Hypothalamus (tissue), 51 donors: Measurements from ENCODE around the gene DPP6.

Source experiments
- DNase-seq, 51 donors: peaks; one replicate each; lab custom pipeline; 2025; lab: John Stamatoyannopoulos, UW

DPP6 gene

DNA sequence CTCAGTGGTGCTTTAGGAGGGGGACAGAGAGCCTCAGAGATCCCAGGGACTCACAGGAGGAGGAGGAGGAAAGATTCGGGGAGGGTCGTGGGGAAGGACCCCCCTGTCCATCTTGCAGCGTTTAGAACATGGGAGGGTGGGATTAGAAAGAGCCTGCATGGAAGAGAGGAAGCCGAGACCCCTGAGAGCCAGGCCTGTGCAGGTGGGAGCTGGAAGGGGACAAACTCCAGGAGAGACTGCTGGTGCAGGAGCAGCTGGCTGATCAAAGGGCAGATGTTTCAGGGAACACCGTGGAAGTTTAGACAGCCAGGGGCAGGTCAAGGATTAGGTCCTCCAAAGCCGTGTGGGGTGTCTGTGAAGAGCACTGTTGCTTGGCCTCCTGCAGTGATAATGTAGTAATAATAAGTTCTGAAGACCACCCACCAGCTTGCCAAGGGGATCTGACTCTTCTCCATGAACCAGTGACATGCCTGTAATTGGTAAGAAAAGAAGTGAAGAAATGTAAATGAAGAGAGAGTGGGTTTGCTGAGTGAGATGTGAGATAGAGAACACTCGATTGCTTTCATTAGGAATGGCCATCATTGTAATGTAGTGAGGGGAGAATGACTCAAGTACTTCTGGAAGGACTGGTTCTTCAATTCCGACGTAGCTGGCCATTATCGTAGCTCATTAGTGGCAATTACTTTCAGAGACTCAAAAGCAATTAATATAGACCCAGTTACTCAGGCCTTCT lies 525.1 kb downstream of the DPP6 start:
- DNase-seq: no peak

DNA sequence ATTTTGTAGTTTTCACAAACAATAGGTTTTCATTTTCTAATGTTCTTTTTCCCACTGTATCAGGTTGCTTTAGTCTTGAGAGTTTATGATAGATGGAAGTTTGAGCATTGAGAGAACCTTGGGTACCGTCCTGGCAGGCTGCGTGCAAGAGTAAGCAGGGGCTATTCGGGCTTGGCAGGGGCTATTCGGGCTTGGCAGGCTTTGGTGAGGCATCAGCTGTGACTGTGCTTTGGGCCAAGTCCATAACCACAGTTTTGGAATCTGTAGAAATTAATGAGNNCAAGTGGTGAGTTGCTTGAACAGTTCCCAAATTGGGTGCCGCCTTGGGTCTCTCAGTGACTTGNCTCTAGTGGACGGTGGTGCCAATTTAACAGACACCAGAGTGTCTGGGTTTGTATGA lies 526.1 kb downstream of the DPP6 start:
- DNase-seq: no peak

DNA sequence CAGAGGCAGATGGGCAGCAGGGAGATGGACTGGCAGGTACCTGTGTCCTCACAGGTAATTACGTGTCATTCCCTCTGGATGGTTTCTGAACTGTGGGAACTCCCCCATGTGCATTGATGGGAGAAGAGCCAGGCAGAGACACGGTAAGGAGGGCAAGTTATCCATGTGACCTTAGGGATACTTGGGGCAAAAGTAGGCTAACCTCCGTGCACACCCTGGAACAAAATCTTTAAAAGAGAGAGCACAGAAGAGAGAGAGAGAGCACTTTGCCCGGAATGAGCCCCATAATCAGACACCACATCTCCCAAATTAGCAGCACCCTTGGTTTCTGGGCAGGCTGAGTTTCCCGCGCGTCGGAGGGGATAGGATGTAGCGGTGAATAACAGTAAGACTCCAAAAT lies 527.5 kb downstream of the DPP6 start:
- no peak for DNase-seq

DNA sequence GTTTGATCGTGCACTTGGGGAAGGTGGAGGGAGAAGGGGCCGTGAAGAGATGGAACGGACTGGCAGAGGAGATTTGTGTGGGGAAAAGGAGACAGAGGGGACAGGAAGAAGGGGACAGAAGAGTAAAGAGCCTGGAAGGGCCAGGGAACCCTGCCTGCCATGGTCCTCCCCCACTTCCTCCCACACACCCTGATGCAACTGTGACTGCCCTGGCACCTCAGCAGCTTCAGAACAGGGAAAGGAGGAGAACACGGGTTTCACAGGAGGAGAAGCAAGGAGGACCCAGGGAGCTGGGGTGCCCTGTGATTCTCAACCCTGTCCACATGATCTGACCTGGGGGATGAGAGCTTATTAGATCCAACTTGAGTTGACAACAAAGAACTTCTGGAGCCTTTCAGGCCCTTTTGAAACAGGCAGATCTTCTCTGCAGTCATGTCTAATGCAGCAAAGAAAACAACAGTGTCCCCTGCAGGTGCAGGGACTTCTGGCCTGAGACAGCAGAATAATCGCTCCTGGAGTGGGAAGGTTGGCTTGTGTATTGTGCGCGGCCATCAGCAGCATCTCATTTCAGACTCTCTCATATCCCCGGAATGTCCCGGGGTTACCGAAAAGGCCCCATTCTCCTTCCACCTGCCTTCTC lies 529.2 kb downstream of the DPP6 start:
- DNase-seq: no peak

DNA sequence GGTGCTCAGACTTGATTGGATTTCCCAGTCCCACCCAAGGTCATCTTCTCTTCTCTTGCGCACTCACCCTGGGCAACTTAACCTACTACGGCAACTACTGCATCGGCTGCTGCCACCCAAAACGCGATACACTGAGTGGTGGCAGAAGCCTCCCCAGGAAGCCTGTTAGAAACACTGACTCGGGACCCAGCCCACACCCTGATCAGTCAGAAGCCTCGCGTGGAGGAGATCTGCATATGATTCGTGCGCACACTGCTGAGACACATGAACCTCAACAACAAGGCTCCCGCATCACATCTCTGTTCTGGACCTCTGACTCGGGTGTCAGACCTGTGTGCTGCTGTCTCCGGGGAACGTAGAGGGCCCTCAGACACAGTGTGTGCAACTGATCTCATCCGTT lies 531.3 kb downstream of the DPP6 start:
- DNase-seq: no peak

DNA sequence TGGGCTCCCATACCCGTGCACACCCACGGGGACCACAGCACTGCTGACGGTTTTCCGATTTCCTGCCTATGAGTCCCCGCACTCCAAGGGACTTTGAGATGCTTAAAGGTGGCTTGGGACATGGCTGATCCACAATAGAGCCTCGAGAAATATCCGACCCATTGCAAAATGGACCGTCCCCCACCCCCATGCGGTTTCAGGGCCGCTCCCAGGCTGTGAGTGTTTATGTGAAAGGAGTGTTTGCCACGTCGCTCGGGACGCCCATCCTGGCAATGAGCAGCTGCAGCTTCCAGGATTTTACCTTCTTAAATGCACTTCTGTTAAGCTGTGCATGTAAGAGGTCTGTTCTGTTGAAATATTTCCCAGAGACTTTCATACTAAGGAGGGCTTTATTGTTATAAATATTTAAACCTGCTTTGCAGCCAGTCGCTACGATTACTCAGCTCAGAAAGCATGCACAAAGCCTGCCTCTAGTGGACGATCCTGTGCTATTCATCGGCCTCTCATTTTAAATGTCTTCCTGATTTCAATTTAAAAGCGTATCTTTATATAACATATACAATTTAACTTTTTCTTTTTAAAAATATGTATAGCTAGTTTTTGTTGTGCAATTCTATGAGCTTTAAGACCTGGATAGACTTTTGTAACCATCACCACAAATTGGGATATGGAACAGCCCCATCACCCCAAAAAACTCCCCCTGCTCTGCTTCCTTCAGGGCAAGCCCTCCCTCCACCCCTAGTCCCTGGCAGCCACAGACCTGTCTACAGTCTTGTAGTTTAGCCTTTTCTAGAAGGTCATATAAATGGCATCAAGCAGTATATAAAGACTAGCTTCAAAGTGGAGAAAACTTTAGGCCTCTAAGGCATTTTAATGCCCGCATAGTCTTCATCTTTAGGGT lies 532.4 kb downstream of the DPP6 start:
- DNase-seq: peak in 11 of 51 donors; percentile 18 to 61 (median 35)

DNA sequence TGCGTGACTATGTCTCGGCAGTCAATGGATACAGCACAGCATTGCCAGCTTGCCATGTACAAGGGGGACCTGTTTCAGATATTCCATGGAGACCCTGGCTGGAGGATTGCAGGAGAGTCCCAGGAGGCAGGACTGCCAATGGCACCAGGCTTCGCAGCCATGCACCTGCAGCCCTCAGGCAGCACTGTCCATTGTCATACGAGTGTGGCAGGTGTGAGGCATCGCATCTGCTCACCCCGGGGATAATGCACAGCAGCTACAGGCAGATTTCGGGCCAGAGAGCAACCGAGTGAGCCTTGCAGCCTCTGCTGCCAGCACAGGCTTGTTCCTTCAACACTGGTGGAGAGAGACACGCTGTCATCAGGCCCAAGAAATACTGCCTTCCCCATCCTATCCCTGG lies 535.6 kb downstream of the DPP6 start:
- DNase-seq: peak in 1 of 51 donors; percentile 30

DNA sequence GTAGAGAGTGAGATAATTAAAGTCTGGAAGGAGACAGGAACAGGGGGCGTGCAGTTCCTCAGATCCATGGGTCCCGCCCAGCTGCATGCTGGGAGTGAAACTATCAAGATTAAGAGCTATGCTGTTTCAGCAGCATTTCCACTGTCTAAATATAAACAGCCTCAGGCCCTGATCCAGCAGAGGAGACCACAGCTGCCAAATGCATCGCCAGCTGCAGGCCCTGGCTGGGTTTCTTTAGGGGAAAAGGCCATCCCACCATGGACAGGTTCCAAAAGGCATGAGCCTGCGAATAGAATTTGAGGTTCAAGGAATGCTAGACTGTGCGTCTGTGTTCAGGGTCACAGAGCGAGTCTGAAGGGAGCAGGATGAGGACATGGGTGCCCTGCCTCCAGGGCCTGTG lies 539.3 kb downstream of the DPP6 start:
- peak in 32 of 51 donors; percentile 20 to 84 (median 57) for DNase-seq

DNA sequence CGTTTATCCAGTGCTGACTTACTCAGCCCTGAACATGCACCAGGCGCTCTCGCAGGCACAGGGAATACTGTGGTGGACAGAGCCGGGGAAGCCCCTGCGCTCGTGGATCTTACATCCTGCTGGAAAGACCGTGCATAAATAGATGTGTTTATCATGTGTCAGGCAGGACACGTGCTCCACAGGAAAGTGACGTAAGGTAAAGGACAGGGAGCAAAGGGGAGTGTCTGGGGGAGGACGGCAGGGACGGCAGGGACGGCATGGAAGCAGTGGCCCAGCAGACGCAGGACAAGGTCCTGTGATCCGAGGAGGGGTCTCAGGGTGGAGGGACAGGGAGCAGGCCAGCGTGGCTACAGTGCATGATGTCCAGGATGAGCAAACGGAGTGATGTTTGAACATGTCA lies 540.2 kb downstream of the DPP6 start:
- DNase-seq: peak in 2 of 51 donors; percentile 26 to 37

DNA sequence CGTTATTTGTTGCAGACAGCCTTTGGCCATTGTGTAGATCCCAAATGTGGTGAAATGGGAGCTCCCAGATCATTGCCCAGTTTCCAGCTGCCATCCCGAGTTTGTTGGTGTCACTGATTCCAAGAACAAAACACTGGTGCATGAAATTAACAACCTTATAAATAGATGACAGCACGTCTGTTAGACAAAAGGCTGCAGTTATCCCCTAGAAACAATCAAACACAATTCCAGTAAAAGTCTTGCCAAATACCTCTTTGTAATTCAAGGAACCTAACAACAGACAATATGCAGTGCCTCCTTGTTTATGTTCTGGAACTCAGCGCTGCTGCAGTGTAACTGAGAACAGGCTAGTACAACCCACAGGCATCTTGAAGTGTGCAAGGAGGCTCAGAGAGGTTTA lies 546.2 kb downstream of the DPP6 start:
- DNase-seq: peak in 2 of 51 donors; percentile 44 to 62

DNA sequence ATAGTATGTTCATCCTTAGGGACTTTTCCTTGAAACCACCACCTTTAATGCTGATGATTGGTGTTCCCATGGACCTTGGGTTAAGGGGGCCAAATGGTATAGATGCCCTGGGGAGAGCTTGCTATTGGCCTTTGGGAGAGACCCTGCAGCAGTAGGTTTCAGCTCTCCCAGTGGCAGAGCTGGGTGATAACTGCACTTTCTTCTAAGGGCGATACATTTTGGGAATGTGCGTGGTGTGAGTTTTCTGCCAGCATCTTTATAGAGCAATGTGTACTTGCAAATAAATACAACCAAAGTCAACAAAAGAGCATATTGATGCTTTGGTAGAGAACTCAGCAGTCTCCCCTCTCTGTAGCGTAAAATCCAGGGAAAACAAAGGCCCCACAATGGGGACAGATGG lies 546.7 kb downstream of the DPP6 start:
- no peak for DNase-seq

DNA sequence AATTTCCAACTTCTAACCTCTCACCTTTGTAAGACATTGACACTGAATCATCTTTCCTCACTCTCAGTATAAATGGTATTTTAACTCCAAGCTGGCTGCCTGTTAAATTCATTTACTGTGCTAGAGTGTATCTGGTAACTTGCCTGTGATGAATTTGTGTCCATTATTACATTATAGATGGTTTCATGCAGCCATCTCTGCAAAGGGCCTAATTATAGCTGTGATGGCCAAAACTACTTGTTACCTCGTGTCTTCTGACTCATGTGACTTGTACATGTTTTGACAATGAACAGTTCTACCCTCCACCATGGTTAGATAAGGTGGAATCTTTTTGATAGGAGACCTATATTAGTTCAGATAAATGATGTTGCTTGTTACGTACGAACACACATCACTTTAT lies 558.7 kb downstream of the DPP6 start:
- DNase-seq: no peak

DNA sequence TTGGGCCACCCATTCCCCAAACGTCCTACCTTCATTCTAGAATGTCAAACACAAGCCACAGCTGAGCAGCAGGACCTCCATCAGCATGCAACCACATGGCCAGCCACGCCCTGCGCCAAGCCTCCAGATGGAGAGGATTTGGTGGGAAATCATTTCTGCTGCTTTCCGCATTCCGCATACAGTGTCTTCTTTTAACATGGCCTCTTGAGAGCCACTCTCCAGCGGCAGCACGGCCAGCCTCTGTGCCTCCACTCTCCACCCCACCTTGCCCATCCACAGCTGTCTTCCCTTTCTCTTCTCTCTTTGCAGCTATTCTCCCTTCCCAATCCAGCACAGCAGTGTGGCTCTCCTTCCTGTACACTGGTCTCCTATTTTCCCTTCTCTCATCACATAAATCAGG lies 561.6 kb downstream of the DPP6 start:
- DNase-seq: no peak

DNA sequence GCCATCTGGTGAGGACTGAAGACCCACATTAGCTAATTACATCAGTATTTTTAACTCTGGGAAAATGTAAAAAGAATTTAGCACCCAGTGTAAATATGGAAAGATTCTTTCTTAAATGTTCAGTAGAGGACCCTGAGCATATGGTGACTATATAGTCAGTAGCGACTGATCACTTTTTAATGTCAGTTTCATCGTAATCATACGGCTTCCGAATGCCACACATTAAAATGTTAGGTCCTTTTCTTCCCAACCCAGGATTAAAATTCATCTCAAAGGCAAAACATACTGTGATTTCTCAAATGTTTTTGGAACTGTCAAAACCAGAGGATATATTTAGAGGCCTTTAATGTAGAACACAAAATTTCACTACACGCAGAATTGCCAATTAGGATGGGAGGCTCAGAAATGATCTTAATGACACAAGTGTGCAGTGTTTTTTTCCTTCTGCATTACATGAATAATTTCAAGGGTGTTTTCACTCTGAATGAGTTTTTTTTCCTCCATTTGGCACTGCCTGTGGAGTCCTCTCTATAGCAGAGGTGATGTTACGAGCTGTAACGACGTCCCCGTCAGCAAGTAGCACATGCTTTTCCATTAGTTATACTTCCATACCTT lies 568.0 kb downstream of the DPP6 start:
- no peak for DNase-seq

DNA sequence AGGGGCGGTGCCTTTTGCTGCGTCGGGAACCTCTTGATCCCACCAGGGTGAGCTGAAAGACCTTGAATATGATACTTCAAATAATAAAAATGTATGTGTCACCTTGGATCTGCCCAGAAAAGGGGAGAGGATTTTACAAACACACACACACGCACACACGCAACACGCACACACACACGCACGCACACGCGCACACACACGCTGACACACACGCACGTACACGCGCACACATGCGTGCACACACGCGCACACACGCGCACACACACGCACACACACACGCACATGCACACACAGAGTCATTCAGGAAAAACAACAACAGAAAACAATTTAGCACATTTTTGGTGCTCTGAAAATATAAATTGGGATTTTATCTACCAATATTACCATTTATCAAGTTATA lies 571.2 kb downstream of the DPP6 start:
- DNase-seq: no peak

DNA sequence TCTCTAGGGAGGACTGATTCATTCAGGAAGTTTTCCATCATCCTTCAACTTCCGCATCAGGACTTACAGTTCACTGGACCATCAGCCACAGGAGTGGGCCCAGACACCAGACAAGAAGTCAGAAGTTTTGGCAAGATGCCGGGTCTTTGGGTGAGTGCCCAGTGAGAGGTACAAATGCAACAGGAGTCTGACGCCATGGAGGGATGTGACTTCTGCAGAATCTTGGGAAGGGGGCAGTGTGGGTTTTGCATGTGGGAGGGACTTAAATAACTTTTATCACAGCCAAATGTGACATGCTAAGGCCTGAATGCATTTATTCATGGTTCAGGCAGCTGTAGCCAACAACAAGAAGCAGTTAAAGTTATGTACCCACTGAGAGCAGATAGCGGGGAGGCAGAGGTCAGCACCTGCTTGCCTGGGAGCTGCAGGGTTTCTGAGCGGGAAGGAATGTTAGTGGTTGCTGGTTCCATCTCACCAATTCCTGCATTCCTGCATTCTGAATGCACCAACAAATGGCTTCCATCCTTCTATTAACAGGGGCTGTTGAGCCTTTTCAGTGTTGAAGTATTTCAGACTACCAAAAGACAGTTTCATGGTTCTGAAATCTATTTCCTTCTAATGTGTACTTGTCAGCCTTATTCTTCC lies 575.6 kb downstream of the DPP6 start:
- peak in 1 of 51 donors; percentile 7 for DNase-seq

DNA sequence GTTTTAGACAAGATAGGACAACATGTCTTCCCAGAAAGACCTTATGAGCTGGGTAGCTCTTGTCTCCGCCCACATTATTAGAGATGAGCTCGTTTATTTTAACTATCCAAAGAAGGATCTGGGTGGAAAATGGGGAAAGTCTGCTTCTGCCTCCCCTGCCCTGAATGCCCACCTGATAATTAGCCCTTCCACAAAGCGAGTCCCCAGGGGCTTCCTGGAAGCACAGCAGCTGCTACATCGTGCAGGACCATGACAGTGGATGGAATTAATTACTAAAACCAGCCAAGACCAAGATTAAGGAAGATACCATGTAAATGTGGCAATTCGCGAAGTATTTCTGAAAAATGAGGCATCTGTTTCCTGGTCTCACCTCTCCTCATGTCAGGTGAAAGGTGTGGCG lies 576.4 kb downstream of the DPP6 start:
- DNase-seq: no peak

DNA sequence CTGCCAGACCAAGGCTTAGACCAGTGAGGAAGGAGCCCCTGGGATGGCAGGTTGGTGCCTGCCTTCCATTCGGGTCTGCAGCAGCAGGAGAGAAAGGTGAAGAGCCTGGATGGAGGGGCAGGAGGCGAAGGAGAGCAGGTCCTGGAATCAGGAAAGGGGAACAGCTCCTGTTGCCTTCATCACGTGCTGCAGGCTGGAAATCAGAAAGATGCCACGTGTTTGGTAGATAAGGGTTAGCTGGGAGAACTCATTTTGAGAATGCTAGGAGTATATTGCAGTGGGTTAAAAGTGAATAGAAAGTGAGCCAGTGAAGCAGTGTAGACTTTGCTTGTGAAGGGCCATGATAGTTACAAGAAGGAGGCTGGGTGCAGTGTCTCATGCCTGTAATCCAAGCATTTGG lies 579.0 kb downstream of the DPP6 start:
- no peak for DNase-seq

DNA sequence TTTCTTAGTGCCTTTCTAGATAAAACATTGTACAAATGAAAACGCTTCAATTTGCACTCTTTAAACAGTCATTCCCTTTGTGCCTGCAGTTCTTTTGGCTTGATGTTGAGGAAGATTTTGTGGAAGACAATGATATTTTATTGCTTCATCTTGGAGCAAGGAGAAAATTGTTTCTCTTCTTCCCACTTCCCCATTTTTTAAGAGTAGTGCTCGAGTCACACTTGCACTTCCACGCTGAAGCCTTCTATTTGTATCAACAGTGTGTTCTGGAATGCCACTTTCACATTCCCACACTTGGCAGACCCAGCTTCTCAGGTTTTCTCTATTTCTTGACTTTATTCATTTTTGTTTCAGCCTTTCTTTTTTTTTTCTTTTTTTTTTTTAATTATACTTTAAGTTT lies 581.4 kb downstream of the DPP6 start:
- DNase-seq: no peak

DNA sequence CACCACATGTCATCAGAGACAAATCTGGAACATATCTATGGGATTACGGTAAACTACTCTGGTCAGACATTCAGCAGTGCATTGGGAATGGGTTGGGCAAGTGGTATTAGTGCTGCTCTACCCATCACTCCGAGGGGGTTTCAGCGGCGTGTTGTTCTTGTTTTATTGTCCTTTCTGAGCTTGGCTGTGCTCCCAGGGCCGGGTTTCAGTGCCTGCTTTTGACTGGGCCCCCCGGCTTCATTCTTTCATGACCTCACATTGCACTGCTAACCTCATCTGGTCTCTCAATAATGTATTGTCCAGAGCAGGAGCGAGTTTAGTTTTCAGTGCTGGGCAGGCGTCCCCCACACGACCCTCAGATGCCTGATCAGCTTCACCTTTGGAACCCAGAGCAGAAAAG lies 586.1 kb downstream of the DPP6 start:
- peak in 1 of 51 donors; percentile 11 for DNase-seq
